Thoracic aorta (tissue), 2 donors: ENCODE results near the gene ZBTB8B. TPM values are rescaled to one million over a fixed set of nuclear protein-coding genes. Genes with fewer than 3 reads are reported as not detected.
"Not testable (repeated sequence)": the region's sequence is repeated elsewhere in the genome, so short reads cannot be mapped to it uniquely, and the experiment has no call there.

Experiments used
- ATAC-seq: fragments of 150-250 bp; one replicate; pipeline ENCODE4 v1.8.0; 2017; ENCODE audit warnings: low read depth; ENCODE audit not compliant: insufficient number of reproducible peaks, low FRiP score
- DNase-seq: peaks from one replicate; pipeline ENCODE4 v3.0.0-alpha.2; 2020; ENCODE audit warnings: low spot score
- H3K27ac ChIP-seq, 2 donors: fragments of 200-600 bp; sonication (generic); 1 replicate in 1 of 2; 2 replicates in 1 of 2; pipeline ENCODE4 v1.5.1; 2016; ENCODE audit warnings: mild to moderate bottlenecking in 2 of 2, moderate library complexity in 2 of 2
- H3K27me3 ChIP-seq: fragments of 200-600 bp; sonication (generic); replicated peaks from 2 replicates; pipeline ENCODE4 v1.6.0; 2016; ENCODE audit warnings: mild to moderate bottlenecking; ENCODE audit not compliant: insufficient read depth
- H3K36me3 ChIP-seq: fragments of 200-600 bp; sonication (generic); one replicate; pipeline ENCODE4 v1.5.1; 2016
- H3K4me1 ChIP-seq, 2 donors: fragments of 200-600 bp; sonication (generic); 1 replicate in 1 of 2; 2 replicates in 1 of 2; pipeline versions ENCODE4 v1.5.1 to v1.6.0; 2016; ENCODE audit warnings: low read depth in 2 of 2, mild to moderate bottlenecking in 1 of 2; ENCODE audit not compliant: control insufficient read depth in 1 of 2
- H3K4me3 ChIP-seq: fragments of 200-600 bp; sonication (generic); 2 replicates; pipeline ENCODE4 v1.5.1; 2016; ENCODE audit warnings: mild to moderate bottlenecking
- H3K9me3 ChIP-seq: fragments of 200-600 bp; sonication (generic); 2 replicates; pipeline ENCODE4 v1.5.1; 2016
- CTCF ChIP-seq: fragments of 200-600 bp; sonication (generic); IDR thresholded peaks from one replicate; pipeline ENCODE4 v1.5.1; 2019; ENCODE audit warnings: antibody characterized with exemption
- total RNA-seq, 2 donors: library from RNA; depleted of rRNA; stranded (reverse); fragments of >200 nt; gene quantifications; one replicate each; pipeline versions ENCODE4 v1.1.0 to v1.2.3, GENCODE V29; 2016

The ZBTB8B gene
- total RNA-seq, 2 donors from 2014 or later, result not detected

GRCh38 chr1:32471695-32472362 is 7.0 kb downstream of the ZBTB8B start:
- Histone ChIP-seq H3K4me3 (no peak overlapping the region), H3K36me3 (no peaks in the 10 kb centered on the region), H3K4me1 (no peaks in the 10 kb centered on the region), H3K27ac (no peak overlapping the region), H3K27me3 (peaks cover 5% of the 10 kb centered on the region), H3K9me3 (no peaks in the 10 kb centered on the region)
- ATAC-seq, result no peak
- no peak for TF ChIP-seq CTCF
- no peak for DNase-seq

DNA sequence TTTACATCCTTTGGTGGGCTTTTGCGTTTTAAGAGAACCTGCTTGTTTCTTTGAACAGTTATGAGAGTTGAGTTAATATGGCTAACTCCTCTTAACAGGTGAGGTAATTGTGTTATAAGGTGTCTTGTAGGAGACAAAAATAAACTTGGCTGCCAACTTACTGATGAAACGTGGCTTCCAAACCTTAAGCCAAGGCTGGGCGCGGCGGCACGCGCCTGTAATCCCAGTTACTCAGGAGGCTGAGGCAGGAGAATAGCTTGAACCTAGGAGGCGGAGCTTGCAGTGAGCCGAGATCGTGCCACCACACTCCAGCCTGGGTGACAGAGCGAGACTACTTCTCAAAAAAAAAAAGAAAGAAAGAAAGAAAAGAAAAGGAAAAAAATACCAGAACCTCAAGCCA is 8.1 kb downstream of the ZBTB8B start:
- H3K4me1 ChIP-seq, ATAC-seq, H3K27me3 ChIP-seq, H3K27ac ChIP-seq, DNase-seq, H3K9me3 ChIP-seq, H3K36me3 ChIP-seq, H3K4me3 ChIP-seq: not testable (repeated sequence)

DNA sequence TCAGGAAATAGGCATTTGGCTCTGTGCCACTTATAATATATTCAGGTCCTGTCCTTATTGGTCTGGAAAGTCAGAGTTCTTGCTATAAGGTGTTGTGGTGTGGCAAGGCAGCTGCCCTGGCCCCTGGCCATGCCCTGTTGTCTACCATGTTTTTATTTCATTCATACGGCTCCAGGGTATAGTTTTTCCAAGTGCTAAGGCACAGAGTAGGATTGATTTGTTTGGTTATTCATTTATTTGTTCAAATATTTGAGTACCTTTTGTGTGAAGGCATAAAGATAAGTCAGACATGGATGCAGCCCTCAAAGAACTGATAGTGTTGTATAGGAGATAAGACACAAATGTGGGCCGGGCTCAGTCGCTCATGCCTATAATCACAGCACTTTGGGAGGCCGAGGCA is 10.1 kb downstream of the ZBTB8B start:
- DNase-seq (no peak), ATAC-seq (no peak)
- Histone ChIP-seq H3K27ac (no peak overlapping the region), H3K4me1 (no peaks in the 10 kb centered on the region), H3K36me3 (no peaks in the 10 kb centered on the region), H3K27me3 (no peaks in the 10 kb centered on the region), H3K4me3 (no peak overlapping the region), H3K9me3 (no peaks in the 10 kb centered on the region)
- no peak for TF ChIP-seq CTCF

- no peak overlapping the region for H3K27ac ChIP-seq
- no peaks in the 10 kb centered on the region for H3K9me3 ChIP-seq
- H3K27me3 ChIP-seq, result no peaks in the 10 kb centered on the region
- H3K4me1 ChIP-seq, result no peaks in the 10 kb centered on the region
- no peak for TF ChIP-seq CTCF
- no peak for ATAC-seq
- no peak for DNase-seq
- no peaks in the 10 kb centered on the region for H3K36me3 ChIP-seq
- H3K4me3 ChIP-seq, result no peak overlapping the region
Measured at GRCh38 chr1:32480003-32480402, 15.1 kb downstream of the ZBTB8B start.

DNA sequence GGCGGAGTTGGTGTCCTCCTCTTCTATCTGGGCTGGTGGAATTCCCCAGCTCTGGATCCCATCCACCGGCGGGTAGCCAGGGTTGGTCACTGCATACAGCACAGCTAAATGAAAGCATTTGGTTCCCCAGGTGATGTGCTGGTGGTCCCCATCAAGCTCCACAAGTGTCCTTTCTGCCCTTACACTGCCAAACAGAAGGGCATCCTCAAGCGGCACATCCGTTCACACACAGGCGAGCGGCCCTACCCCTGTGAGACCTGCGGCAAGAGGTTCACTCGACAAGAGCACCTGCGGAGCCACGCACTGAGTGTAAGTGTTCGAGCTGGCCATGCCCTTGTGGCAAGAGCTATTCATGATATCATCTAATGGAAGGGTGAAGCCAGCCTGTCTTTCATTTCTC is 15.9 kb downstream of the ZBTB8B start:
- DNase-seq, result no peak
- no peak overlapping the region for H3K4me3 ChIP-seq
- ATAC-seq, result no peak
- H3K27me3 ChIP-seq, result no peaks in the 10 kb centered on the region
- no peak overlapping the region for H3K27ac ChIP-seq
- no peak for TF ChIP-seq CTCF
- H3K36me3 ChIP-seq, result no peaks in the 10 kb centered on the region
- no peaks in the 10 kb centered on the region for H3K9me3 ChIP-seq
- peaks cover 4 to 7% of the 10 kb centered on the region in 2 donors for H3K4me1 ChIP-seq

- H3K27ac ChIP-seq, ATAC-seq, H3K27me3 ChIP-seq, H3K4me3 ChIP-seq, DNase-seq, H3K36me3 ChIP-seq, H3K9me3 ChIP-seq: not testable (repeated sequence)
- H3K4me1 ChIP-seq, result peaks cover 9 to 17% of the 10 kb centered on the region in 2 donors
Measured at GRCh38 chr1:32481788-32482187, 16.9 kb downstream of the ZBTB8B start.
